ENCODE results near the gene PRR22. TPM values are rescaled to one million over a fixed set of nuclear protein-coding genes. Genes with fewer than 3 reads are reported as not detected.

Gene PRR22
- total RNA-seq, 1 experiment from 2014 or later = 13.5 TPM

DNA sequence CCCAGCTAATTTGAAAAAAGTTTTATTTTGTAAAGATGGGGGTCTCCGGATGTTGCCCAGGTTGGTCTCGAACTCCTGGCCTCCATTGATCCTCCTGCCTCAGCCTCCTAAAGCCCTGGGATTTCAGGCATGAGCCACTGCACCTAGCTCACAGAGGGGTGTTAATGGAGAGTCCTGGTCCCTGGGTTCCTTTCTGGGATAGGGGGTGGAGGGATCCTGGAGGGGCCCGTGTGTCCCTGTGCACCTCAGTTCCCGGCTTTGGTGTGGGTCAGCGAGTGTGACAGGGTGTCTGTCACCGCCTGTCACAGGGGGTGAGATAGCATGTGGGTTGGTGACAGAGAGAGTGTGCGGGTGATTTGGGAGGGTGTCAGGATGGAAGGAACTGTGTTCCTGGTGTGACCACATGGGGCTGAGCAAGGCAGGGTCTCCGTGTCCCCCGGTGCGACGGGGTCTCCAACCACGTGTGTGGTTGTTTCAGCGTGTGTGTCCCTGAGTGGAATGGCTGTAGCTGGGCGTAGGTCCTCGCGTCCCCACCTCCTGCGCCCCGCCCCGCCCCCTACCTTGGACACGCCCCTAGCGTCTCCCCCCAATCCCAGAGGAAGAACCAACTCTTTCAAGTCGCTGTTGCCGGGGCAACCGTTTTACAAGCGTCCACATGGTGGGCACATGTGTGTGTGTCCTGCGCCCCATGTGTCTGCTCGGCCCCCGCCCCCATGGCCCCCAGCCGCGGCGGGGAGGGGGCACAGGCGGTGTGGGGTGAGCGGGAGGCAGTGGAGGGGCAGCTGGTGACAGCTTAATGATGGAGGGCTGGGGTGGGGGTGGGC, 17.5 kb upstream of the PRR22 start:
- TF ChIP-seq ELF1 (IDR thresholded peaks at IDR 0.05; ENCODE audit: borderline replicate concordance, low read depth) = no peak
- TF ChIP-seq, protein P1, sequence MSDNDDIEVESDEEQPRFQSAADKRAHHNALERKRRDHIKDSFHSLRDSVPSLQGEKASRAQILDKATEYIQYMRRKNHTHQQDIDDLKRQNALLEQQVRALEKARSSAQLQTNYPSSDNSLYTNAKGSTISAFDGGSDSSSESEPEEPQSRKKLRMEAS (IDR thresholded peaks at IDR 0.05) = no peak
- H3K4me1 ChIP-seq (ENCODE audit: control insufficient read depth in 1 of 2, insufficient read depth in 2 of 2, low read length in 2 of 2) = peaks cover 5 to 24% of the 10 kb centered on the region in 2 experiments
- ChIA-PET POLR2A (no interaction called here), RAD21 (ENCODE audit: low non-redundant PET in 1 of 2, low total read pairs in 2 of 2, uncharacterized antibody in 2 of 2, unreplicated experiment in 2 of 2) (interaction anchor here in 1 of 2 experiments (0.6 kb wide), 1 partner anchor 65 kb away, joined by 3 read pairs; no protein-coding TSS in a partner anchor), CTCF (no interaction called here)
- intact Hi-C loops (cut with micrococcal nuclease) = no loop called here
- no peaks in the 10 kb centered on the region for H4K20me1 ChIP-seq (ENCODE audit: insufficient read depth)
- H2AFZ ChIP-seq (ENCODE audit: low read depth, low read length, poor library complexity, severe bottlenecking) = no peak overlapping the region
- H3K27ac ChIP-seq (ENCODE audit: low read depth, low read length) = no peak overlapping the region
- DNase-seq (ENCODE audit: low read depth, low spot score) = no peak
- BruUV-seq (replicated peaks) = no TSS peak
- H3K4me3 ChIP-seq (replicated peaks in 1 of 2; ENCODE audit: low read depth in 1 of 2, low read length in 2 of 2) = no peak overlapping the region
- H3K9me2 ChIP-seq (ENCODE audit: insufficient read depth) = no peaks in the 10 kb centered on the region
- no peak overlapping the region for H3K9ac ChIP-seq (ENCODE audit: low read length)
- ATAC-seq = no peak
- H3K79me2 ChIP-seq (ENCODE audit: insufficient read depth, low read length) = no peaks in the 10 kb centered on the region
- H3K9me3 ChIP-seq (ENCODE audit: control insufficient read depth in 1 of 2, insufficient read depth in 1 of 2, low read depth in 1 of 2, low read length in 2 of 2) = no peaks in the 10 kb centered on the region
- no peaks in the 10 kb centered on the region for H3K36me3 ChIP-seq (ENCODE audit: control insufficient read depth in 1 of 2, insufficient read depth in 2 of 2, low read length in 2 of 2)
- H3K27me3 ChIP-seq (ENCODE audit: insufficient read depth, low read length) = no peaks in the 10 kb centered on the region
- H3K4me2 ChIP-seq (ENCODE audit: low read length) = no peak overlapping the region

DNA sequence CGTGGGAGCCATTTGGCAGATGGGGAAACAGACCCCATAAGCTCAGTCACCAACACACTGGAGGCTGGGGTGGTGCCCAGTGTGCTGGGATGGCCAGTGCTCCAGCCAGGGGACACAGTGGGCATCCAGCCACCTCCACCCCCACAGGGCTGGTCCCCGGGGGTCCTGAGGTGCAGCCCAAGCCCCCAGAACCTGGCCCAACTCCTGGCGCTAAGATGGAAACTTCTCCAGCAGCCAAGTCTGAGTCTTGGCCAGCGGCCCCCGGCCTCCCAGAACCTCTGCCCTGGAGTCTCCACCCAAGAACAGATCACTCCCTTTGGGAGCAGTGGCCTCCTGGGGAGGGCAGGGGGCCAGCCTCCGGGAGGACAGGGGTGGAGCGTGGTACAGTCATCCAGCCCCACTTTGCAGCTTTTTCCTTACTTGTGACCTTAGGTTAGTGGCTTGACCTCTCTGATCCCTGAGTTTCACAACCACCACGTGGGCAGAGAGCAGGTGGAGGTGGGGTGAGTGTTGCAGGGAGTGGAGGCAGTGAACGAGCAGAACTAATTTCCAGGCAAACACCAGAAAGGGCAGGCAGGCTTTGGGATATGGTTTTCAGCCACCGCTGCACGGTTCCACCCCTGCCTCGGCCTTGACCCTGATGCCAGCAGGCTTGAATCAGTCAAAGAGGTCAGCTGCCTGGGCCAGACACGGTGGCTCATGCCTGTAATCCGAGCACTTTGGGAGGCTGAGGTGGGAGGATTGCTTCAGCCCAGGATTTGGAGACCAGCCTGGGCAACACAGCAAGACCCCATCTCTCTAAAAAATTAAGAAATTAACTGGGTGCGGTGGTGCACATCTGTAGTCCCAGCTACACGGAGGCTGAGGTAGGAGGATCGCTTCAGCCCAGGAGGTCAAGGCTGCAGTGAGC, 16.1 kb upstream of the PRR22 start:
- H3K27me3 ChIP-seq (ENCODE audit: insufficient read depth, low read length) = no peaks in the 10 kb centered on the region
- H3K4me2 ChIP-seq (ENCODE audit: low read length) = no peak overlapping the region
- no peaks in the 10 kb centered on the region for H4K20me1 ChIP-seq (ENCODE audit: insufficient read depth)
- H2AFZ ChIP-seq (ENCODE audit: low read depth, low read length, poor library complexity, severe bottlenecking) = no peak overlapping the region
- no peaks in the 10 kb centered on the region for H3K36me3 ChIP-seq (ENCODE audit: control insufficient read depth in 1 of 2, insufficient read depth in 2 of 2, low read length in 2 of 2)
- DNase-seq (ENCODE audit: low read depth, low spot score) (no peak), ATAC-seq (no peak)
- H3K79me2 ChIP-seq (ENCODE audit: insufficient read depth, low read length) = no peaks in the 10 kb centered on the region
- CTCF ChIA-PET = no interaction called here
- no TSS peak for BruUV-seq (replicated peaks)
- H3K4me1 ChIP-seq (ENCODE audit: control insufficient read depth in 1 of 2, insufficient read depth in 2 of 2, low read length in 2 of 2) = peaks cover 5 to 18% of the 10 kb centered on the region in 2 experiments
- no peak overlapping the region for H3K9ac ChIP-seq (ENCODE audit: low read length)
- RAD21 ChIA-PET (ENCODE audit: low non-redundant PET in 1 of 2, low total read pairs in 2 of 2, uncharacterized antibody in 2 of 2, unreplicated experiment in 2 of 2) = no interaction called here
- H3K9me2 ChIP-seq (ENCODE audit: insufficient read depth) = no peaks in the 10 kb centered on the region
- intact Hi-C loops (cut with micrococcal nuclease) = no loop called here
- H3K27ac ChIP-seq (ENCODE audit: low read depth, low read length) = no peak overlapping the region
- TF ChIP-seq CBX3 (IDR thresholded peaks at IDR 0.05; ENCODE audit: low read depth) = no peak
- TF ChIP-seq ZFX (IDR thresholded peaks at IDR 0.05) = no peak
- TF ChIP-seq, protein P1 (IDR thresholded peaks at IDR 0.05) = no peak
- TF ChIP-seq POLR2AphosphoS5 (IDR thresholded peaks at IDR 0.05; ENCODE audit: low read depth, low read length) = no peak
- TF ChIP-seq, protein P2, sequence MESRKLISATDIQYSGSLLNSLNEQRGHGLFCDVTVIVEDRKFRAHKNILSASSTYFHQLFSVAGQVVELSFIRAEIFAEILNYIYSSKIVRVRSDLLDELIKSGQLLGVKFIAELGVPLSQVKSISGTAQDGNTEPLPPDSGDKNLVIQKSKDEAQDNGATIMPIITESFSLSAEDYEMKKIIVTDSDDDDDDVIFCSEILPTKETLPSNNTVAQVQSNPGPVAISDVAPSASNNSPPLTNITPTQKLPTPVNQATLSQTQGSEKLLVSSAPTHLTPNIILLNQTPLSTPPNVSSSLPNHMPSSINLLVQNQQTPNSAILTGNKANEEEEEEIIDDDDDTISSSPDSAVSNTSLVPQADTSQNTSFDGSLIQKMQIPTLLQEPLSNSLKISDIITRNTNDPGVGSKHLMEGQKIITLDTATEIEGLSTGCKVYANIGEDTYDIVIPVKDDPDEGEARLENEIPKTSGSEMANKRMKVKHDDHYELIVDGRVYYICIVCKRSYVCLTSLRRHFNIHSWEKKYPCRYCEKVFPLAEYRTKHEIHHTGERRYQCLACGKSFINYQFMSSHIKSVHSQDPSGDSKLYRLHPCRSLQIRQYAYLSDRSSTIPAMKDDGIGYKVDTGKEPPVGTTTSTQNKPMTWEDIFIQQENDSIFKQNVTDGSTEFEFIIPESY (IDR thresholded peaks at IDR 0.05; ENCODE audit: extremely low read depth, insufficient replicate concordance, low read length) = no peak
- no peak for TF ChIP-seq EZH2phosphoT487 (IDR thresholded peaks at IDR 0.05; ENCODE audit: borderline replicate concordance)
- H3K9me3 ChIP-seq (ENCODE audit: control insufficient read depth in 1 of 2, insufficient read depth in 1 of 2, low read depth in 1 of 2, low read length in 2 of 2) = no peaks in the 10 kb centered on the region
- POLR2A ChIA-PET = interaction anchor here (0.9 kb wide), 1 partner anchor 27 kb away, joined by 3 read pairs; no protein-coding TSS in a partner anchor
- no peak overlapping the region for H3K4me3 ChIP-seq (replicated peaks in 1 of 2; ENCODE audit: low read depth in 1 of 2, low read length in 2 of 2)

Measured in HCT116 (cell line).